ENCODE data around the gene HS6ST3. TPM values are rescaled to one million over a fixed set of nuclear protein-coding genes. Genes with fewer than 3 reads are reported as not detected.

Gene HS6ST3
- under 0.01 TPM in 1 of 2 replicates, not detected in the other for total RNA-seq

GRCh38 chr13:96089749-96090239 is at the start of gene HS6ST3:
TSS of gene HS6ST3 (plus strand) at chr13:96090107.

GRCh38 chr13:96053003-96053703 is 36.8 kb upstream of the HS6ST3 start, which contains the start of gene UGGT2:
TSS of gene UGGT2 (minus strand) at chr13:96053401. CDS start at chr13:96053312, 89 bp downstream.

Other genes starting within 250 kb of the HS6ST3 start
- gene UGGT2, start 36.7 kb upstream of the HS6ST3 start, total RNA-seq, result 33.3 and 41.6 TPM in 2 replicates